Ammon's horn (tissue), 1 donor: Measurements from ENCODE around the gene NCAPH2.
A peak's percentile ranks its signal among the peaks of the same experiment; 100 is the strongest.

ENCODE experiments used
- DNase-seq: peaks from one replicate; pipeline ENCODE4 v3.0.0-alpha.2; 2016; ENCODE audit warnings: low spot score

Gene NCAPH2

GRCh38 chr22:50474710-50475651, 33.0 kb upstream of the NCAPH2 start, which contains the start of gene SBF1:
SBF1 (minus strand) TSS chr22:50475035; CDS start chr22:50474840, 195 bp downstream.
- DNase-seq, result peak; percentile 96

- no peak for DNase-seq
Observed at GRCh38 chr22:50475652-50476002, 32.4 kb upstream of the NCAPH2 start.

GRCh38 chr22:50476868-50477267, 31.2 kb upstream of the NCAPH2 start:
- DNase-seq, result no peak

GRCh38 chr22:50477923-50478322, 30.1 kb upstream of the NCAPH2 start:
- DNase-seq, result no peak

GRCh38 chr22:50479721-50480120, 28.3 kb upstream of the NCAPH2 start:
- no peak for DNase-seq

- no peak for DNase-seq
Observed at GRCh38 chr22:50481045-50481439, 27.0 kb upstream of the NCAPH2 start.

- DNase-seq, result no peak
Observed at GRCh38 chr22:50481440-50482106, 26.5 kb upstream of the NCAPH2 start, which contains the start of gene ADM2. ADM2 (plus strand) TSS chr22:50481543; CDS start chr22:50481848, 305 bp downstream.

GRCh38 chr22:50482107-50483074, 25.6 kb upstream of the NCAPH2 start:
- DNase-seq, result no peak

GRCh38 chr22:50483106-50483505, 24.9 kb upstream of the NCAPH2 start:
- no peak for DNase-seq

- no peak for DNase-seq
Observed at GRCh38 chr22:50483556-50483955, 24.5 kb upstream of the NCAPH2 start.

- no peak for DNase-seq
Observed at GRCh38 chr22:50483977-50484853, 23.8 kb upstream of the NCAPH2 start.

- no peak for DNase-seq
Observed at GRCh38 chr22:50485221-50486131, 22.5 kb upstream of the NCAPH2 start.

GRCh38 chr22:50486561-50487289, 21.3 kb upstream of the NCAPH2 start, which contains the start of gene MIOX:
MIOX (plus strand) TSS chr22:50486859; CDS start chr22:50486898, 39 bp downstream.
- DNase-seq, result no peak

- no peak for DNase-seq
Observed at GRCh38 chr22:50487290-50488005, 20.6 kb upstream of the NCAPH2 start.

- DNase-seq, result no peak
Observed at GRCh38 chr22:50488006-50488677, 19.9 kb upstream of the NCAPH2 start.

- DNase-seq, result no peak
Observed at GRCh38 chr22:50488886-50489285, 19.1 kb upstream of the NCAPH2 start.

GRCh38 chr22:50489363-50490243, 18.4 kb upstream of the NCAPH2 start:
- no peak for DNase-seq
